Adrenal gland (tissue), 12 donors: Measurements from ENCODE around the gene BNC2. TPM values are rescaled to one million over a fixed set of nuclear protein-coding genes. Genes with fewer than 3 reads are reported as not detected.

Experiments used
- DNase-seq, 7 donors: peaks; one replicate each; pipeline ENCODE4 v3.0.0-alpha.2; 2019 to 2020
- H3K27ac ChIP-seq, 5 donors: fragments of 200-600 bp; sonication (generic) in 4 of 5; 1 replicate in 3 of 5; 2 replicates in 2 of 5; pipeline versions ENCODE4 v1.5.1 to v1.8.0; 2016 to 2020; ENCODE audit warnings: mild to moderate bottlenecking in 1 of 5
- H3K27me3 ChIP-seq: fragments of 200-600 bp; 2 replicates; pipeline ENCODE4 v1.8.0; 2021
- H3K36me3 ChIP-seq, 2 donors: fragments of 200-600 bp; replicated peaks in 1 of 2; 1 replicate in 1 of 2; 2 replicates in 1 of 2; pipeline versions ENCODE4 v1.5.1 to v1.8.0; 2018 to 2022
- H3K4me1 ChIP-seq, 2 donors: fragments of 200-600 bp; replicated peaks in 1 of 2; 1 replicate in 1 of 2; 2 replicates in 1 of 2; pipeline versions ENCODE4 v1.5.1 to v1.8.0; 2018 to 2021
- H3K4me3 ChIP-seq, 4 donors: fragments of 200-600 bp; sonication (generic) in 3 of 4; one replicate each; pipeline ENCODE4 v1.5.1; 2016 to 2018
- H3K9me3 ChIP-seq, 3 donors: fragments of 200-600 bp; sonication (generic) in 1 of 3; replicated peaks in 1 of 3; 1 replicate in 2 of 3; 2 replicates in 1 of 3; pipeline versions ENCODE4 v1.5.1 to v1.8.0; 2016 to 2021
- POLR2A ChIP-seq, 2 donors: fragments of 450-650 bp; IDR thresholded peaks; one replicate each; pipeline ENCODE4 v1.6.1; 2017; ENCODE audit warnings: antibody characterized with exemption in 2 of 2, mild to moderate bottlenecking in 2 of 2, moderate library complexity in 1 of 2
- WGBS, 4 donors: extraction: QIAGEN DNeasy Blood & Tissue Kit in 2 of 4; methylation state at CpG; one replicate each; pipeline versions ENCODE4 v1.1.5 to v1.1.7; 2013 to 2017; 5-methylcytosine and 5-hydroxymethylcytosine counted together
- intact Hi-C, 2 donors: fragments of 100-400 bp; cut with DNase I; formaldehyde crosslinking; loops; one replicate each; pipeline versions ENCODE4 v1.14.1 to v1.15.0; 2022 to 2023
- polyA plus RNA-seq, 3 donors: library from polyadenylated mRNA; stranded (reverse); fragments of 200-250 nt in 2 of 3; fragments of 350-450 nt in 1 of 3; fragmentation: Illumina TruSeq in 1 of 3; extraction: RNeasy Lipid Tissue Mini Kit (QIAGEN cat#74804) in 1 of 3; gene quantifications; one replicate each; pipeline ENCODE4 v1.2.3, GENCODE V29; 2013 to 2014
- total RNA-seq, 9 donors: library from RNA; depleted of rRNA in 4 of 9; stranded (reverse); fragments of >200 nt in 4 of 9; fragments of 120-200 nt in 1 of 9; fragmentation: NEBNext Ultra II Directional in 1 of 9; extraction: Animal tissue kit (Norgen Biotek cat#: 25700) in 1 of 9; gene quantifications; one replicate each; pipeline versions ENCODE4 v1.1.0 to v1.2.4, GENCODE V29; 2013 to 2023
- TF ChIP-seq, protein P1 (sequence below), 6 experiments: fragments of 450-650 bp in 4 of 6; fragments of 200-600 bp in 2 of 6; sonication (generic) in 1 of 6; IDR thresholded peaks; 1 replicate in 5 of 6; 2 replicates in 1 of 6; pipeline versions ENCODE4 v1.5.1 to v1.8.0; 2016 to 2021; ENCODE audit warnings: antibody characterized with exemption in 6 of 6, mild to moderate bottlenecking in 2 of 6, moderate library complexity in 1 of 6
- donor health status: healthy with polysubstance abuse.
- donor health status: Bipolar disorder and iron deficiency.
- donor health status: DM: yes; HTN: yes; CAD: no.
- donor health status: DM: no; HTN: no; CAD: no.
- donor health status: DM: no; HTN: no; CAD: no.
- donor health status: DM: yes; HTN: yes; CAD: no.

Gene BNC2
- total and polyA plus RNA-seq, 12 donors: 1.1 to 11.1 (median 5.0) TPM

DNA sequence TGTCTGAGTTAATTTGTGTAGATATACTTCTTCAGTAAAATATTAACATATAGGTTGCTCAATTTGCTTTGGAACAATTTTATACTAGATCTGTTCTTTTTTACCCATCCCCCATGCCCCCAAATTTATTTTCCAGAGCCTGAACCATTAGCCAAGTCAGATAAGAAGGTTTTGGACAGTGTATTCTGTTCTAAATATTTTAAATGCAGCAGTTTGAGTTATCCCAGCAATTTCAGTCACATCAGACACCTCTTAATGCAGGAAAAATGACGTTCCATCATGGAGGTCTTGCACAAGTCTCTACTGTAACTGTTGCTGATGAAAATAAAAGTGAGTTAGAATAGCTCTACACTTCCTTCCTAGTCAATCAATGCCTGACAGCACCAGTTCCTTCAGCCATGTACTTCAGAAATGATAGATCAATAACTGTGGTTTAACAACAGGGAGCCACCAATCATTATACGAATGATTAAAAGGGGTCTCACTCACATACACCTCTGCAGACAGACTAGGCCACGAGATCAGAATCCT is 215.8 kb downstream of the BNC2 start:
- H3K4me3 ChIP-seq: no peak overlapping the region
- H3K27me3 ChIP-seq: no peaks in the 10 kb centered on the region
- DNase-seq: no peak
- 81 to 87% (median 85%) methylated on average over 3 of the region's 3 CpGs for WGBS, 4 donors
- no peaks in the 10 kb centered on the region for H3K4me1 ChIP-seq
- TF ChIP-seq POLR2A (IDR thresholded peaks at IDR 0.05): no peak
- TF ChIP-seq, protein P1, sequence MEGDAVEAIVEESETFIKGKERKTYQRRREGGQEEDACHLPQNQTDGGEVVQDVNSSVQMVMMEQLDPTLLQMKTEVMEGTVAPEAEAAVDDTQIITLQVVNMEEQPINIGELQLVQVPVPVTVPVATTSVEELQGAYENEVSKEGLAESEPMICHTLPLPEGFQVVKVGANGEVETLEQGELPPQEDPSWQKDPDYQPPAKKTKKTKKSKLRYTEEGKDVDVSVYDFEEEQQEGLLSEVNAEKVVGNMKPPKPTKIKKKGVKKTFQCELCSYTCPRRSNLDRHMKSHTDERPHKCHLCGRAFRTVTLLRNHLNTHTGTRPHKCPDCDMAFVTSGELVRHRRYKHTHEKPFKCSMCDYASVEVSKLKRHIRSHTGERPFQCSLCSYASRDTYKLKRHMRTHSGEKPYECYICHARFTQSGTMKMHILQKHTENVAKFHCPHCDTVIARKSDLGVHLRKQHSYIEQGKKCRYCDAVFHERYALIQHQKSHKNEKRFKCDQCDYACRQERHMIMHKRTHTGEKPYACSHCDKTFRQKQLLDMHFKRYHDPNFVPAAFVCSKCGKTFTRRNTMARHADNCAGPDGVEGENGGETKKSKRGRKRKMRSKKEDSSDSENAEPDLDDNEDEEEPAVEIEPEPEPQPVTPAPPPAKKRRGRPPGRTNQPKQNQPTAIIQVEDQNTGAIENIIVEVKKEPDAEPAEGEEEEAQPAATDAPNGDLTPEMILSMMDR (IDR thresholded peaks at IDR 0.05): no peak
- peak overlapping the region in 1 of 5 donors; percentile 35 for H3K27ac ChIP-seq
- intact Hi-C loops: no loop called here
- no peaks in the 10 kb centered on the region for H3K9me3 ChIP-seq
- no peaks in the 10 kb centered on the region for H3K36me3 ChIP-seq

DNA sequence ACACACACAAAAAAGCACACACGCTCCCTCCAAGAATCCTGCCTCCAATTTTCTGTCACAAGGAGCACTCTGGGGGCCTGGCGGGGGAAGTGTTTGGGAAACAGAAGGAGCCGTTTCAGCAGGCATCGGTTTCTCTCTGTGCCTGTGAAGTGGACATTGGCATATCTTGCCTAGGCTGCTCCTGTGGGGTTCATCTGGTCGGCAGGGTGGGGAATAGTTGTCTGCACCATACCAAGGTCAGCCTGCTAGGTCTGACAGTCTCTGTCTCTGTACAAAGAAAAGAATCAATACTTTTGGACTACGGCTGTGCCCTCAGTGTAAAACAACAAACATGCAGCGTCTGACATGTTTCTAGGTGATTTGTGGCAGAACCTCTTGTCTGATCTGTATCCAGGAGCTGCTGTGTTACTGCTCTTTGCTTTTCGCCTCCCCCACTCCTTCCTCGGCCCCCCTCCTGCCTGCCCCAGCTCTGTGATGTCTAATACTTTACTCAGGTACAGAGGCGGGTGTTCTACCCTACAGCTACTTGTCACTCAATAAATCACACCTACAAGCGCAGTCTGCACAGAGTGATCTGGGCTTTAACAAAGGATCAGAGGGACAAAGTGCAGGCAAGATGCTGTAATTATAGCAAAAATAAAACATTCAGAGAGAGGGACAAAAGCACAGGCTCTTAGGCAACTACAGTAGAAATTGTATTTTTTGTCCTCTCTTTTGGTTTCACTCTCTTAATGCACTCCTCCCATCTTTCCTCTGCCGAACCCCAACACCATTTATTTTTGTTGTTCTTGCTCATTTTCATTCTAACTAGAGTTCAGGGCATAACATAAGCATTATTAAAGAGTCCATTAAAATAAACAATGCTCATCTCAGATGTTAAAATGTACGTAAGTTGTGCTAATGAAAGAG is 216.7 kb downstream of the BNC2 start:
- DNase-seq: peak in 5 of 7 donors; percentile 17 to 56 (median 22)
- TF ChIP-seq POLR2A (IDR thresholded peaks at IDR 0.05): no peak
- TF ChIP-seq, protein P1 (IDR thresholded peaks at IDR 0.05): no peak
- no peaks in the 10 kb centered on the region for H3K9me3 ChIP-seq
- intact Hi-C loops: no loop called here
- H3K4me1 ChIP-seq: no peaks in the 10 kb centered on the region
- peak overlapping the region in 2 of 4 donors; percentile 10 to 48 for H3K4me3 ChIP-seq
- 22 to 31% (median 28%) methylated on average over 13 of the region's 13 CpGs for WGBS, 4 donors
- H3K27me3 ChIP-seq: no peaks in the 10 kb centered on the region
- H3K27ac ChIP-seq: peak overlapping the region in 2 of 5 donors; percentile 30 to 35
- H3K36me3 ChIP-seq: no peaks in the 10 kb centered on the region

DNA sequence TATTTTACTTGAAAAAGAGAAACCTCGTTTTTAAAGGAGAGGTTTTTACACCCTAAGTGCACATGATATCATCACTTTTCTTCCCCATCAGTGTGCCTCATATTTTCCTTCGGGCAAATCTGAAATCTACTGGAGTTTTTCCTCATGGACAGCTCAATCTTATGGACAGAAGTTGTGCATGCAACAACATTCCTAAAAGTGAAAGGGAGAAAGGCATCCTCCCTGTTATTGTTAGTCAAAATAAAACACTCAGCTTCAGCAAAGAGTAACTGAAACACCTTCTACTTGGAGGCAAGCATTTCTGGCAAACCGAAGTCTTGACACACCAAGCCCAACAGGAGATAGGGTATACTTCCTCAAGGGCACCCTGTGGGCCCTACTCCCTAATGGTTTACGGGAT is 217.9 kb downstream of the BNC2 start:
- Histone ChIP-seq H3K4me3 (no peak overlapping the region), H3K27me3 (no peaks in the 10 kb centered on the region), H3K4me1 (no peaks in the 10 kb centered on the region), H3K9me3 (no peaks in the 10 kb centered on the region), H3K27ac (no peak overlapping the region), H3K36me3 (no peaks in the 10 kb centered on the region)
- DNase-seq: no peak
- TF ChIP-seq, protein P1 (IDR thresholded peaks at IDR 0.05): no peak
- no peak for TF ChIP-seq POLR2A (IDR thresholded peaks at IDR 0.05)
- intact Hi-C loops: no loop called here
- WGBS, 4 donors: 72 to 81% (median 77%) methylated on average over 4 of the region's 4 CpGs

DNA sequence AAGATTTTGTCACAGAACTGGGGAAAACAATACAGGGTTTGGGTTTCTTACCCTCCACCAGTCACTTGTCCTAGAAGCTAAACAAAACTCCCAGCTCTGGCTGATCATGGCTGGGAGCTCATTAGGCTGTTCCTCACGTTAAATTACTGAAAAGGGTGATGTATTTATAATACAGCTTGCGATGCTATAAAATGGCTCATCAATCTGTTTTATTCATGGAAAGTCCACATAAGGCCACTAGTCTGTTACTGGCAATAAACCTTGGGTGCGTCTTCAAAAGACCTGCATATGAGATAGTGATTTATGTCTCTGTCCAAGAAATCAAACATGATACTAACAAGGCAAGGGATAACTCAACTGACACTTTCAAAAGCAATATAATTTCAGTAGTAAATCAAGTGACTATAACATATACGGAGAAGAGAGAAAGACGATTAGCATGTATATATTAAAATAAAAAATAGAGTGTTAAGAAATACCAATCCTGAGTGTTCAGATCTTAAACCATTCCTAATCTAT is 219.0 kb downstream of the BNC2 start:
- no peaks in the 10 kb centered on the region for H3K36me3 ChIP-seq
- no peaks in the 10 kb centered on the region for H3K9me3 ChIP-seq
- H3K4me3 ChIP-seq: no peak overlapping the region
- intact Hi-C loops: no loop called here
- H3K27ac ChIP-seq: no peak overlapping the region
- WGBS, 4 donors: 83 to 87% (median 86%) methylated on average over 5 of the region's 5 CpGs
- H3K27me3 ChIP-seq: no peaks in the 10 kb centered on the region
- no peak for TF ChIP-seq POLR2A (IDR thresholded peaks at IDR 0.05)
- TF ChIP-seq, protein P1 (IDR thresholded peaks at IDR 0.05): no peak
- H3K4me1 ChIP-seq: no peaks in the 10 kb centered on the region
- no peak for DNase-seq
